ENCODE results near the gene COX7A2L.
"Not testable (repeated sequence)": the region's sequence is repeated elsewhere in the genome, so short reads cannot be mapped to it uniquely, and the experiment has no call there.

The COX7A2L gene

DNA sequence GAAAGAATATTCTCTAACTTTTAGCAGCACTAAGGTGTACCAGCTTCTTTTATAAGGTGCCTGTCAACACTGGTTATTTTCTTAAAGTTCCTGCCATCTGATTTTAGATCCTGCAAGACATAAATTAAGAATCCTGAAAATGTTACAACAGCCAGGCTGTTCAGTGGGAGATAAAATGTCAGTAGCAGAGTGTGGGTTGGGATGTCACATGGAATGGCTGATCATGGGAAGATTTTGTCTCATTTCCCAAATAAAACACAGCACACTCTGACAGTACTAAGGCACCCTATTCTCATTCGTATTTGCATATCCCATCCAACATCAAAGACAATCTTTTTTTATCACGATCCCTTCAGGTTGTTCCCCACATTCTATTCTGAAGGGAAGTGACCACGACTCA, 2.4 kb upstream of the COX7A2L start:
- peaks cover 12% of the 10 kb centered on the region; the same call in 1 of the 2 replicates for H3K4me1 ChIP-seq (ENCODE audit: insufficient read depth, low read length)
- no peaks in the 10 kb centered on the region for H3K27me3 ChIP-seq (ENCODE audit: insufficient read depth, low read length)
- H3K9me3 ChIP-seq (ENCODE audit: insufficient read depth, low read depth, low read length), result no peaks in the 10 kb centered on the region
- no peak overlapping the region for H3K4me3 ChIP-seq (ENCODE audit: low read length)
- H3K9ac ChIP-seq (ENCODE audit: low read depth, low read length), result no peak overlapping the region
- H3K36me3 ChIP-seq (ENCODE audit: insufficient read depth, low read depth, low read length), result no peaks in the 10 kb centered on the region
- no peak overlapping the region for H3K27ac ChIP-seq (ENCODE audit: low read length)

DNA sequence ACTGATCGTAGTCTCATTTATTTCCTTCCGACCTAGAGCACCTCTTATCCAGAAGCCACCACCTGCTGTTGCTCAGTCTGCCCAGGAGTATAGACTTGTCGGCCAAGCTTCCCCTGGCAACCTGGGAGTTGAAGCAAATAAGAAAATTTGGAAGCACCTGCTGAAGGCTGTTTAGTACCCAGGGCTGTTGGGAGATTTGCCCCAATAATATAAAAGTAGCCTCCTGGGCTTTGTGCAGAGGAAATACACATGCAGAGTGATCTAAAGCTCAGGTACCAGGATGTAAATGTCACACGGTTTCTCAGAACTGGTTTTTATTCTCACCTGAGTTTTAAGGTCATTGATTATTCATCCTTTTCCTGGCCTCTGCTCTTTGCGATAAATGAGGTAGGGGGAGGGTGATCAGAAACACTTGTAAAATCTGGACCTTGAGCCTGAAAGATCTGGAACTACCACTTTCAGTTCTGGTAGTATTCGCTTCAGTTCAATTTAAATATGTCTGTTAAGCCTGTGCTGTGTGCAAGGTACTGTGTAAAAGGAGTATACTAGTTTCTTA, 789 bp upstream of the COX7A2L start:
- Histone ChIP-seq H3K36me3 (ENCODE audit: insufficient read depth, low read depth, low read length) (no peaks in the 10 kb centered on the region), H3K27me3 (ENCODE audit: insufficient read depth, low read length) (no peaks in the 10 kb centered on the region), H3K9me3 (ENCODE audit: insufficient read depth, low read depth, low read length) (no peaks in the 10 kb centered on the region), H3K9ac (ENCODE audit: low read depth, low read length) (peak overlapping the region; percentile 64; the same call in 1 of the 2 replicates), H3K4me3 (ENCODE audit: low read length) (peak overlapping the region; percentile 65), H3K27ac (ENCODE audit: low read length) (no peak overlapping the region), H3K4me1 (ENCODE audit: insufficient read depth, low read length) (peaks cover 12% of the 10 kb centered on the region; the same call in 1 of the 2 replicates)

DNA sequence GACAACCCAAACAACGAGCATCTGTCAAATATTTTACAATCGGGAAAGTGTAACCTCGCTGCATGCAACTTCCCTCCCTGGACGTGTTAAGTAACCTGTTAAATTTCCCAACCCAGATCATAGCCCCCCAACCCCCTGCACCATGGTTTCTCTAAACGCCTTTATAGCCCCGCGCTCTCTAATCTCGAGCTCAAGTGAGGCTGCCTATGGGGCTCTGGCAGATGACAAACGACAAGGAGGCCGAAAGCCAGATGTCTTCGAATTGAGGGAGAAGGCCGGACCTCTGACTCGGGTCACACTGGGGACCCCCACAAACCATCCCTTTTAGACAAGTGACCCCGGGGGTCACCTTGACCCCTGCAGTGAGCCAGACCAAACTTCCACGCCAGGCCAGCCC, 526 bp downstream of the COX7A2L start:
- peak overlapping the region; percentile 81 for H3K27ac ChIP-seq (ENCODE audit: low read length)
- peaks cover 12% of the 10 kb centered on the region; the same call in 1 of the 2 replicates for H3K4me1 ChIP-seq (ENCODE audit: insufficient read depth, low read length)
- H3K36me3 ChIP-seq (ENCODE audit: insufficient read depth, low read depth, low read length), result no peaks in the 10 kb centered on the region
- peak overlapping the region; percentile 94 for H3K9ac ChIP-seq (ENCODE audit: low read depth, low read length)
- H3K9me3 ChIP-seq (ENCODE audit: insufficient read depth, low read depth, low read length), result no peaks in the 10 kb centered on the region
- no peaks in the 10 kb centered on the region for H3K27me3 ChIP-seq (ENCODE audit: insufficient read depth, low read length)
- H3K4me3 ChIP-seq (ENCODE audit: low read length), result peak overlapping the region; percentile 94

DNA sequence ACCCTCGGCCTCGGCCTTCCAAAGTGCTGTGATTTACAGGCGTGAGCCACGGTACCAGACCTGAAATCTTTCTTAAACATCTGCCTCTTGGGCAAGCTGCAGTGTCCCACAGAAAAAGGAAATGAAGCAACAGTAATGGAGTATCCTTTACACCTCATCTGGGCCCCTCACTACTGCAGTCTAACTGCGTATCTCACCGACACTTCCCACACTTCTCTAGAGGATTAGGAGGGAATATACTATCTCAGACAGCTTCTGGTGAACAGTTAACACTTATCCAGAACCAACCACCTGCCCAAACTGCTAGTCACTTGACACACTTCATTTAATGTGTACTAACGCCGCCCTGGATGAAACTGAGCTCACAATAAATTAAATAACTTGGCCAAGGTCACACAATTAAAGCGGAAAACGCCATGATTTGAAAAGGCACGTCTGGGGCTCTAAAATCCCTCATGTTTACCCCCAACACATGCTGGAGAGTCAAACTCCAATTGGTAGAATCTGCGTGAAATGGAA, 993 bp downstream of the COX7A2L start:
- H3K27ac ChIP-seq (ENCODE audit: low read length), result no peak overlapping the region
- H3K36me3 ChIP-seq (ENCODE audit: insufficient read depth, low read depth, low read length), result no peaks in the 10 kb centered on the region
- H3K4me3 ChIP-seq (ENCODE audit: low read length), result peak overlapping the region; percentile 94
- no peaks in the 10 kb centered on the region for H3K9me3 ChIP-seq (ENCODE audit: insufficient read depth, low read depth, low read length)
- H3K9ac ChIP-seq (ENCODE audit: low read depth, low read length), result peak overlapping the region; percentile 94
- H3K4me1 ChIP-seq (ENCODE audit: insufficient read depth, low read length), result peaks cover 12% of the 10 kb centered on the region; the same call in 1 of the 2 replicates
- no peaks in the 10 kb centered on the region for H3K27me3 ChIP-seq (ENCODE audit: insufficient read depth, low read length)

DNA sequence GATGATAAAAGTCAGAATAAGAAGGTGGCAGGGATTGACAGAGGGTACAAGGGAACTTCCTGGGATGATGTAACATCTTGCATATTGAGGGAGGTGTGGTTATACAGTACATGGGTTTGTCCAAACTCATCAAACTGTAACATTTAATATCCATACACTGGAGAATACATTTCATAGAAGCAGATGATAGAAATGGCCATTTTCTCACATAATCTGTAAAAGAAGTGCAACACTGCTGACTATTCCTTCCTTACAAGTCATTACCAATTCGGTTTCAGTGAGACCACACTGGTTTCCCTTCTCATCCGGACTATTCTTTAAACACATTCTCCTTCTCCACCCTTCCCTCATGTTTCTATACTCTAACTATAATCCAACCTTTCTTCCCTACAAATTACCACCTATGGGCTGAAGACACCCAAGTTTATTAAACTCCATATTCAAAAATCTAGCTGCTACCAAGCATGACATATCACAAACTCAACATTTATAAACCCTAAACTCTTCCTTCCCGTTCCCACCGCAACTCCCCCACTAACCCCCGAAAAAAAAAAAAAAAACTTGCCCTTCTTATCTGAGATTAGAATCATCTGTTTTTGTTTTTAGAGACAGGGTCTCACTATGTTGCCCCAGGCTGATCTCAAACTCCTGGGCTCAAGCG, 1.6 kb downstream of the COX7A2L start:
- Histone ChIP-seq H3K9ac (ENCODE audit: low read depth, low read length) (peak overlapping the region; percentile 94; the same call in 1 of the 2 replicates), H3K27me3 (ENCODE audit: insufficient read depth, low read length) (no peaks in the 10 kb centered on the region), H3K4me3 (ENCODE audit: low read length) (peak overlapping the region; percentile 94), H3K36me3 (ENCODE audit: insufficient read depth, low read depth, low read length) (no peaks in the 10 kb centered on the region), H3K9me3 (ENCODE audit: insufficient read depth, low read depth, low read length) (no peaks in the 10 kb centered on the region), H3K27ac (ENCODE audit: low read length) (no peak overlapping the region), H3K4me1 (ENCODE audit: insufficient read depth, low read length) (peaks cover 12% of the 10 kb centered on the region; the same call in 1 of the 2 replicates)

DNA sequence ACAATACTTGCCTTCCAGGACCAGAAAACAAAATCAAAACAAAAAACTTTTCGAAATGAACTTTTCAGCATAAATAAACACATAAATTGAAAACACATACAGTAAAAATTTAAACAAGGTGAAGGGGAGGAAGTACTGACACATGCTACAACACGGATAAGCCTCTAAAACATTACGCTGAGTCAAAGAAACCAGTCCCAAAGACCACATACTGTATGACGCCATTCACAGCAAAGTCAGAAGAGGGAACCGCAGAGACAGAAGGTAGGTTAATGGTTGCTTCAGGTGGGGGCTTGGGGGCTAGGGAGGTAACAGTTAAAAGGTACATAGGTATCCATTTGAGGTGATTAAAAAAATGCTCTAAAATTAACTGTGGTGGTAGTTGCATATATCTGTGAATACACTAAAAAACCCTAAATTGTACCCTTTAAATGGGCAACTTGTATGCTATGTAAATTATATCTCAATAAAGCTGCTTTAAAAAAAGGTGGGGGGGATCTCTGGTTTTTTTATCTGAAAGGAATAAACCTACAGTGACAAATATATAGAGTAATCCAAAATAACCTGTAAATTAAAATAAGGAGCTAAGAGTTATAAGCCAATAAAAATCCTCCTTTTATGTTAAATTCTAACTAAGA, 7.1 kb downstream of the COX7A2L start:
- Histone ChIP-seq H3K4me1 (ENCODE audit: insufficient read depth, low read length) (no peaks in the 10 kb centered on the region), H3K27ac (ENCODE audit: low read length) (no peak overlapping the region), H3K27me3 (ENCODE audit: insufficient read depth, low read length) (no peaks in the 10 kb centered on the region), H3K36me3 (ENCODE audit: insufficient read depth, low read depth, low read length) (peaks cover 34% of the 10 kb centered on the region), H3K9me3 (ENCODE audit: insufficient read depth, low read depth, low read length) (no peaks in the 10 kb centered on the region), H3K9ac (ENCODE audit: low read depth, low read length) (no peak overlapping the region), H3K4me3 (ENCODE audit: low read length) (no peak overlapping the region)

DNA sequence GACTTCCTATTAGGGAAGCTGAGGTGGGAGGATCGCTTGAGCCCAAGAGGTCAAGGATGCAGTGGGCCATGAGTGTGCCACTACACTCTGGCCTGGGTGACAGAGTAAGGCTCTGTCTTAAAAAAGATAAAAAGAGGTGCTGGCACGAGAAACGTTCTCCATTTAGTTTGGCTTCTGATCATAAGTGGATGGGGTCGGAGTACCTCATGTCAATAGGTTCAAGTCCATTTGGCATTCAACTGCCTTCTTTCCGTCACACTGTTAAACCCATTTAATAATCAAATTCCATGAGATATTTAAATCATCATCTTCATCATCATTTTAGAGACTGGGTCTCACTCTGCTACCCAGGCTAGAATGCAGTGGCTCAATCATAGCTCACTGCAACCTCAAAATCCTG, 9.2 kb downstream of the COX7A2L start:
- Histone ChIP-seq H3K4me3 (ENCODE audit: low read length) (no peak overlapping the region), H3K27ac (ENCODE audit: low read length) (no peak overlapping the region), H3K9me3 (ENCODE audit: insufficient read depth, low read depth, low read length) (no peaks in the 10 kb centered on the region), H3K4me1 (ENCODE audit: insufficient read depth, low read length) (no peaks in the 10 kb centered on the region), H3K27me3 (ENCODE audit: insufficient read depth, low read length) (no peaks in the 10 kb centered on the region), H3K9ac (ENCODE audit: low read depth, low read length) (no peak overlapping the region), H3K36me3 (ENCODE audit: insufficient read depth, low read depth, low read length) (peaks cover 35% of the 10 kb centered on the region)

DNA sequence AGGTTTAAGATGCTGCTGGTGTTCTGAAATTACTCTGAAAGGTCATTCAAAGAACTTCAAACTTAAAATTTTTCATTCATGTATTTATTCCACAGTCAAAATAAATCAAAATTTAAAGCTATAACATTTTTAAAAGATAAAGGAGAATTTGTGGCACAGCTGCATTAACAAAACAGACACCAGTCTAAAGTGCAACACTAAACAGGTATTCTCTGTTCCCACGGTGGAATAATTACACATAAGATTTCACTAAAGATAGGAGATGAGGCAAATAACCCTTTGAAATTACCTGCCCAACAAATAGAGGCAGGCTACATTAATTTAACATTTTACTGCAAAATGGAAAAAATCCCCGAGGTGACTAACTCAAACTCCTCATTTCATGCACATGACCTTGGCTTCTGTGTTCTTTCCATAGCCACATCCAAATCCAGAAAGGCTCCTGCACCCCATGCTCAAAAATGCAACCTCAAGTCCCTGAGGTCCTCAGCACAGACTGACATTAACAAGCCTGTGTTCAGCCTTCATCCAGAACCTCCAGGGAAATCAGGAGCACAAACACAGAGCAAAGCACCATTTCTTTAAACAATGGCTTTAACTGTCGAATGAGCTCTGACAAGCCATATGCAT, 10.5 kb downstream of the COX7A2L start:
- Histone ChIP-seq H3K27ac (ENCODE audit: low read length) (no peak overlapping the region), H3K4me1 (ENCODE audit: insufficient read depth, low read length) (no peaks in the 10 kb centered on the region), H3K4me3 (ENCODE audit: low read length) (no peak overlapping the region), H3K27me3 (ENCODE audit: insufficient read depth, low read length) (no peaks in the 10 kb centered on the region), H3K36me3 (ENCODE audit: insufficient read depth, low read depth, low read length) (peaks cover 44% of the 10 kb centered on the region), H3K9ac (ENCODE audit: low read depth, low read length) (no peak overlapping the region), H3K9me3 (ENCODE audit: insufficient read depth, low read depth, low read length) (no peaks in the 10 kb centered on the region)

DNA sequence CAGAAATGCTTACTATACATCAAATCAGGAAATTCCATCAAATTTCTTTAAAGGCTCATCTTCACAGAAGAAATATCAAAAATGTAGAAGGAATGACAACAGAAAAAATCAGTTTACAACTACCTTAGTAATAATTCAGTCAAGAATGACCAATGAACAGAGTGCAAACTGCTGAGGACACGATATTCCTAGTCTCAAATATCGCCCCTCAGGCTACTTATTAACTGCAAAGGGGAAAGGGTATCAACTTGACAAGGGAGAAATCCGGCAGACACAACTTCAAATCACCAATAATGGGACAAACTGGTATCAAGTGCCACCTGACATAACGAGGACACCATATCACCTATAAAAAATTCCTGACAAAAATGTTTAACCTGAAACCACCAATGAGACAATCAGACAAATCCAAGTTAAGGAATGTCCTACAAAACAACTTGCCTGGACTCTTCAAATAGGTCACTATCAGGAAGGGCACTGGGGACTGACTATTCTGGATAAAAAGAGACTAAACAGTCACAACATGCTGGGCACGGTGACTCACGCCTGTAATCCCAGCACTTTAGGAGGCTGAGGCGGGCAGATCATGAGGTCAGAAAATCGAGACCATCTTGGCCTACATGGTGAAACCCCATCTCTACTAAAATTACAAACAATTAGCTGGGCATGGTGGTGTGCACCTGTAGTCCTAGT, 12.8 kb downstream of the COX7A2L start:
- Histone ChIP-seq H3K9me3 (ENCODE audit: insufficient read depth, low read depth, low read length) (no peaks in the 10 kb centered on the region), H3K27me3 (ENCODE audit: insufficient read depth, low read length) (no peaks in the 10 kb centered on the region), H3K4me3 (ENCODE audit: low read length) (no peak overlapping the region), H3K4me1 (ENCODE audit: insufficient read depth, low read length) (no peaks in the 10 kb centered on the region), H3K9ac (ENCODE audit: low read depth, low read length) (no peak overlapping the region), H3K36me3 (ENCODE audit: insufficient read depth, low read depth, low read length) (peaks cover 47% of the 10 kb centered on the region), H3K27ac (ENCODE audit: low read length) (no peak overlapping the region)

DNA sequence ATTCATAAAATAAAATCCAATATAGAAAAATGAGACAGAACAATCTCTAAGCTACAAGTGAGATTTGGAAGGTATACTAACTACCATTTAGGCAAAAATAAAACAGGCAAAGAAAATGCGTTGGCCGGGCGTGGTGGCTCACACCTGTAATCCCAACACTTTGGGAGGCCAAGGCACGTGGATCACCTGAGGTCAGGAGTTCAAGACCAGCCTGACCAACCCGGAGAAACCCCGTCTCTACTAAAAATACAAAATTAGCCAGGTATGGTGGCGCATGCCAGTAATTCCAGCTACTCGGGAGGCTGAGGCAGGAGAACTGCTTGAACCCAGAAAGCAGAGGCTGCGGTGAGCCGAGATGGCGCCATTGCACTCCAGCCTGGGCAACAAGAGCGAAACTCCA, 13.5 kb downstream of the COX7A2L start:
- peaks cover 46% of the 10 kb centered on the region for H3K36me3 ChIP-seq (ENCODE audit: insufficient read depth, low read depth, low read length)
- not testable (repeated sequence) for H3K9me3 ChIP-seq (ENCODE audit: insufficient read depth, low read depth, low read length); H3K4me1 ChIP-seq (ENCODE audit: insufficient read depth, low read length)

DNA sequence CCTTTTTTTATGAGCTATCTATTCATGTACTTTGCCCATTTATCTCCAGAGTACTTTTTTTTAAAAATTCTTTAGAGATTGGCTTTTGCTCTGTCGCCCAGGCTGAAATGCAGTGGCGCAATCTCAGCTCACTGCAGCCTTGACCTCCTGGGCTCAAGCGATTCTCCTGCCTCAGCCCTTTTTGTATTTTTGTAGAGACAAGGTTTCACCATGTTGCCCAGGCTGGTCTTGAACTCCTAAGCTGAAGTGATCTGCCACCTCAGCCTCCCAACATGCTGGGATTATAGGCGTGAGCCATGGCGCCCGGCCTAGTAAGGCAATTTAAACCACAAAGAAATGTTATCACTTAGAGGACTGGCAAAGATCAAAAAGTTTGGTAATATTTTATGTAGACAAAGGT, 14.2 kb downstream of the COX7A2L start:
- H3K36me3 ChIP-seq (ENCODE audit: insufficient read depth, low read depth, low read length), result peaks cover 39% of the 10 kb centered on the region
- not testable (repeated sequence) for H3K4me1 ChIP-seq (ENCODE audit: insufficient read depth, low read length); H3K27me3 ChIP-seq (ENCODE audit: insufficient read depth, low read length); H3K4me3 ChIP-seq (ENCODE audit: low read length); H3K9ac ChIP-seq (ENCODE audit: low read depth, low read length); H3K9me3 ChIP-seq (ENCODE audit: insufficient read depth, low read depth, low read length); H3K27ac ChIP-seq (ENCODE audit: low read length)

More for the DNA sequence above, 13.5 kb downstream of the COX7A2L start:
- H3K4me3 ChIP-seq (ENCODE audit: low read length); H3K27ac ChIP-seq (ENCODE audit: low read length); H3K9ac ChIP-seq (ENCODE audit: low read depth, low read length); H3K27me3 ChIP-seq (ENCODE audit: insufficient read depth, low read length): not testable (repeated sequence)
